ENCODE data around the gene PRM1.

Gene PRM1

DNA sequence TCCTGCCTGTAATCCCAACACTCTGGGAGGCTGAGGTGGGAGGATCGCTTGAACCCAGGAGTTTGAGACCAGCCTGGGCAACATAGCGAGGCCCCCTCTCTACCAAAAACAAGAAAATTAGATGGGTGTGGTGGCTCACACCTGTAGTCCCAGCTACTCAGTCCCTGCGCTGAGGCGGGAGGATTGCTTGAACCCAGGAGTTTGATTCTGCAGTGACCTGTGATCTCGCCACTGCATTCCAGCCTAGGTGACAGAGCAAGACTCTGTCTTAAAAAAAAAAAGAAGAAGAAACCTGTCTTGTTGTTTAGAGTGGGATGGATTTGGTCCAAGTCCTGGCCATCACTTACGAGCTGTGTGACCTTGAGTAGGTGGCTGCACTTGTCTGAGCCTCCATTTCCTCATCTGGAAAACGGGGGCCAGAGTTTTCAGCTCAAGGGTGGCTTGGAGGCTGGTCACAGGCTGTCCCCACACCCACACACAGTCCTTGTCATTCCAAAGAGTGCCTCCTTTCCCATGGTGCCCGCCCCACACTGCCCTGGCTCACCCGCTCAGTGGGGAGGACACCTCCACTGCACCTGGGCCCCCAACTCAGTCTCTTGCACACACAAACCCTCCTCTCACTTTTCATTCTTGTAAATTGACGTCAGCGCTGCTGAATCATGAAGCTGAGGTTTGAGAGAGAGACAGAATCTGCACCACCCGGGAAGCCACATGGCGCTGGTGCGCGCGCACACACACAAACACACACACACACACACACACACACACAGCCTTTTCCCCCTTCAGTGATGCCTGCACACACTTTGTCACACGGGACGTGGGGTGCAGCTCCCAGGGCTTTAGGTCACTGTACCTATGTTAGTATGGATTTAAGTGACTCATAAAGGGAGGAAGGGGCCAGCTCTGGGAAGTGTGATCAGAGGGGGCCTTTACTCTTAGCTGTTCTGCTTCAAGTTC is 29.3 kb downstream of the PRM1 start:
- DNase-seq = no peak

- DNase-seq = no peak
Measured at GRCh38 chr16:11250786-11251524, 30.2 kb downstream of the PRM1 start.

GRCh38 chr16:11250091-11250785 is 30.9 kb downstream of the PRM1 start:
- no peak for DNase-seq

DNA sequence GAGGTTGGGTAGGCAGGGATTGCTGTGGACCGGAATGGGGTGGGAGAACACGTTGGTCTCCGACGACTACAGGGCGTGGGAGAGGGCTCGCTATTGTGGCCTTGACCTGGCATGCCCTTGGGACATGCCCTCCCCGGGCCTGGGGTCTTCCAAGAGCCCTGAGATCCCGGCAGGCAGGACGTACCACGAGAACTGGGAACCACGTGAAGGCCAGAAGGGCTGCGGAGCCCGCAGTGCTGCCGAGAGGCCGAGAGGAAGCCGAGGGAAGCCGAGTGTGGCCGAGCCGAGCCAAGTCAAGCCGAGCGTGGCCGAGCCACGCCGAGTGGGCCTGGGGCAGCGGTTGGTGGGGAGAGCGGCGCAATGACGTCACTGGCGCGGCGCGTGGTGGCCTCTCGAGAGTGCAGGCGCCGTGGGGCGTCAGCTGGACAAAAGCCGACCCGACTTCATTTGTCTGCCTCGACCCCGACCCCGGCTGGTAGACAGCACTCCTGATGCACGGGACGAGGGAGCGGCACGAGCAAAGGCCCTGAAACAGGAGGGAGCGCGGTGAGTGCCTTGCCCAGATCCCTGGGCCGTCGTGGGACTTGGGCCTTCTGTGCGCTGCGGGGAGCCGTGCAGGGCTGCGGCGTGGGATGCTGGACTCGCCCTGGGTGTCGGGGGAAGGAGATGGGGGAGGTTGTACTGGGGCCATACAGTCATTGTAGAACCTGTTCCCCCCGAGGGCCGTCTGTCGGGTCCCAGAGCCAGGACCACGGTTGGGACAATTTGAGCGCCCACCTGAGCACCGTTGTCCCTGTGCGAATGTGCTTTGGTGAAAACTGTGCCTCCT is 31.7 kb downstream of the PRM1 start:
- no peak for DNase-seq

DNA sequence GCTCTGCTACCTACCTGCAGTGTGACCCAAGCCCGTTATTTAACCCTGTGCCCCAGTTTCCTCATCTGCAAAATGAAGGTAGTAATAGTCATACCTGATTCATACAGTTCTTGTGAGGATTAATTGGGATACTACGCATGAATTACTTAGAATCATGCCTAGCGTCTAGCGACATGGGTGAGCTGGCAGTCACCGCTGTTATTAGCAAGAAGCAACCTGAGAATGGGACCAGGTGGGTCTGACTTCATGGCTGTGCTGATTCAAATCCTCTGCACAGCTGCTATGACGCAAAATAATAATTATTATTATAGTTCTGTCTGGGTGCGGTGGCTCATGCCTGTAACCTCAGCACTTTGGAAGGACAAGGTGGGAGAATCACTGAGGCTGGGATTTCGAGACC is 33.0 kb downstream of the PRM1 start:
- no peak for DNase-seq

DNA sequence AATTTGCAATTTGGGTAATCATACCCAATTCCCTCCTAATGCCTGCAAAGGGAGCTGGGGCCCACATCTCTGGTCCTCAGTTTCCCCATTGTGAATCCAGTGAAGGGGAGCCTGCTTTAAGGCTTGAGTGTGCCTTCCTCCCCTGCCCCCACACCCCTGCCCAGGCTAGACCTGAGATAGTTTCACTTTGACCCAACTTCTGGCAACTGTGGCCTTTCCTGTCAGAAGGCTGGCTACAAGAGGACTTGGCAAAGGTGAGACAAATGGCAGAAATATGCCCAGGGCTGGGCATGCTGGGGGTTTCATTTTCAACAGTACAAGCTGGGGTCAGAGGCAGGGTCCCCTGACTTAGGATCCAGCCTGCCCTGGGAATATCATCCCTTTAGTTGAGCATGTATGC is 35.1 kb downstream of the PRM1 start:
- no peak for DNase-seq

- DNase-seq = no peak
Measured at GRCh38 chr16:11245222-11245737, 35.9 kb downstream of the PRM1 start.

DNA sequence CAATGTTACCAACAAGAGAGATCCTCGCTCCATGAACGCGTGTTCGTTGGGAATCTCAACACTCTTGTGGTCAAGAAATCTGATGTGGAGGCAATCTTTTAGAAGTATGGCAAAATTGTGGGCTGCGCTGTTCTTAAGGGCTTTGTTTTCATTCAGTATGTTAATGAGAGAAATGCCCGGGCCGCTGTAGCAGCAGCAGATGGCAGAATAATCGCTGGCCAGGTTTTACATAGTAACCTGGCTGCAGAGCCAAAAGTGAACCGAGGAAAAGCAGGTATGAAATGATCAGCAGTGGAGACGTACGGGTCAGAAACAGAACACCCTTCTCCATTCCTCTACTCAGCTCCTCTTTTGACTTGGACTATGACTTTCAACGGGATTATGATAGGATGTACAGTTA is 38.5 kb downstream of the PRM1 start:
- DNase-seq = no peak

DNA sequence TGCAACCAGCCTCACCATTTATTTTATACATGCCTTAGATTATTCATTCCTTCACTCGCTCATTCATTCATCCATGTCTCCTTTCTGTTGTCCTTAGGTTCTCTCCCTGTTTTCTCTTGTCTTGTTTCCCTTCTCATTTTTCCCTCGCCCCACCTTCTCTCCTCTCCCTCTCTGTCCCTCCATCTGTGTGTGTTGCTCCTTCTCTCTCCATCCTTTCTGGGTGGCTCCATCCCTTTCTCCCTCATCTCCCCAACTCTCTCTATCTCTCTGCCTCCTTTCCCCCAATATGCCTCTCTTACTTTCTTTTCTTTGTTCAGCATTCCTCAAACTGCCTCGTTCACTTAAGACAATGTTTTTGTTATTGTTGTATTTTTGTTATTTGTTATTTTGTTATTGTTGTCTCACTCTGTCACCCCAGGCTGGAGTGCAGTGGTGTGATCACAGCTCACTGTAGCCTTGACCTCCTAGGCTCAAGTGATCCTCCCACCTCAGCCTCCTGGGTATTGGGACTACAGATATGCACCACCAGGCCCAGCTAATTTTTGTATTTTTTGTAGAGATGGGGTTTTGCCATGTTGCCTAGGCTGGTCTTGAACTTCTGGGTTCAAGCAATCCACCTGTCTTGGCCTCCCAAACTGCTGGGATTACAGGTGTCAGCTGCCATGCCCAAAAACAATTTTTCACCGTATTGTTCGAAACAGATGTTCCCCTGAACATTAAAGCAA is 39.5 kb downstream of the PRM1 start:
- DNase-seq = no peak

DNA sequence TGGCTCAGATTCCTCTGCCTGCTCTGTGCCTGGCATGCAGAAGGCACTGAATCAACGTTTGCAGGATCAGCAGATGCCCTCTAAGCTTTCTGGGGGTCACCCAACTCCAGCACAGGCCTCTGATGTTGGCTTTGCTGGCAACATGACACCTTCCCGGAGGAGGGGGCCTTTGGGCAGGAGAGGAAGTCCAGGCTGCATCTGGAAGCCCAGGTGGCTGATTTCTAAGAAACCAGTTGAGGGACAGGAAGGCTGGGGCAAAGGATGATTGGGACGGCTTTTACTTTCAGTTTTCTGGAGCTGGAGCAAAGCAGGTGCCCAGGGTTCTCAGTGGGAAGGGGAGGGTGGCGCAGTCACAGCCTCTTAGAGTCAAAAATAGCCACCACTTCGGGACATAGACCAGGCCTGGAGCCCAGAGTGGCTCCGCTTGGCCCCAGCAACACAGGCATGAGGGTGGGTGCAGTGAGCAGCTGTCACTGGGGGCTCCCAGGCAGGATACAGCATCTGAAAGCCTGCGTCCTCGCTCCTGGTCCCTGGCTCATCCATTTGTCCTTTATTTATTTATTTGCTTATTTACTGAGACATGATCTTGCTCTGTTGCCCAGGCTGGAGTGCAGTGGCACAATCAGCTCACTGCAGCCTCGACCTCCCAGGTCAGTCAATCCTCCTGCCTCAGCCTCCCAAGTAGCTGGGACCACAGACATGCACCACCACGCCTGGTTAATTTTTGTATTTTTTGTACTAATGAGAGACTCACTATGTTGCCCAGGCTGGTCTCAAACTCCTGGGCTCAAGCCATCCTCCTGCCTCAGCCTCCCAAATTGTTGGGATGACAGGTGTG is 40.3 kb downstream of the PRM1 start:
- no peak for DNase-seq

DNA sequence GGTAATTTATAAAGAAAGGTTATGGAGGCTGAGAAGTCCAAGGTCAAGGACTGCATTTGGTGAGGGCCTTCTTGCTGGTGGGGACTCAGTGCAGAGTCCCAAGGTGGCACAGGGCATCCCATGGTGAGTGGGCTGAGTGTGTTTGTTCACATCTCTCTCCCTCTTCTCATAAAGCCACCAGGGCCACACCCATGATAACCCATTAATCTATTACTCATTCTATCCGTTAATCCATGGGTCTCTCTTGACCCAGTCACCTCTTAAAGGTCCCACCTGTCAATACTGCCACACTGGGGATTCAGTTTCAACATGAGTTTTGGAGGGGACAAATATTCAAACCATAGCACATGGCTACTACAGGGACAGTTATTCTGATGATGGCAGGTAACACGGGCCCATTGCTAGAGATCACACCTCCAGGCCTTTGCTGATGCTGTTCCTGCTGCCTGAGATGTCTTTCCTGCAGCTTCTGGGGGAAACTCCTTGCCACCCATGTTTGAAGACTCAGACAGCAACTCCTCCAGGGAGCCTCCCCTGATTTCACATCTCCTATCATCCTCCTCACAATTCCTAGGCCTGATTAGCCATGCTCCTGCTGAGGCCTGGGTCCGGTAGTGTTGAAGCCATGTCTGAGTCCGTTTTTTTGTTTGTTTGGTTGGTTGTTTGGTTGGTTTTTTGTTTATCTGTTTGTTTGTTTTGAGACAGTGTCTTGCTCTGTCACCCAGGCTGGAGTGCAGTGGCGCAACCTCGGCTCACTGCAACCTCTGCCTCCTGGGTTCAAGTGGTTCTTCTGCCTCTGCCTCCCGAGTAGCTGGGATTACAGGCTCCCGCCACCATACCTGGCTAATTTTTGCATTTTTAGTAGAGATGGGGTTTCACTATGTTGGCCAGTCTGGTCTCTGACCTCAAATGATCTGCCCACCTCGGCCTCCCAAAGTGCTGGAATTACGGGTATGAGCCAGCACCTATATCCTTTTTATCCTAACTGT is 41.2 kb downstream of the PRM1 start:
- DNase-seq = no peak

DNA sequence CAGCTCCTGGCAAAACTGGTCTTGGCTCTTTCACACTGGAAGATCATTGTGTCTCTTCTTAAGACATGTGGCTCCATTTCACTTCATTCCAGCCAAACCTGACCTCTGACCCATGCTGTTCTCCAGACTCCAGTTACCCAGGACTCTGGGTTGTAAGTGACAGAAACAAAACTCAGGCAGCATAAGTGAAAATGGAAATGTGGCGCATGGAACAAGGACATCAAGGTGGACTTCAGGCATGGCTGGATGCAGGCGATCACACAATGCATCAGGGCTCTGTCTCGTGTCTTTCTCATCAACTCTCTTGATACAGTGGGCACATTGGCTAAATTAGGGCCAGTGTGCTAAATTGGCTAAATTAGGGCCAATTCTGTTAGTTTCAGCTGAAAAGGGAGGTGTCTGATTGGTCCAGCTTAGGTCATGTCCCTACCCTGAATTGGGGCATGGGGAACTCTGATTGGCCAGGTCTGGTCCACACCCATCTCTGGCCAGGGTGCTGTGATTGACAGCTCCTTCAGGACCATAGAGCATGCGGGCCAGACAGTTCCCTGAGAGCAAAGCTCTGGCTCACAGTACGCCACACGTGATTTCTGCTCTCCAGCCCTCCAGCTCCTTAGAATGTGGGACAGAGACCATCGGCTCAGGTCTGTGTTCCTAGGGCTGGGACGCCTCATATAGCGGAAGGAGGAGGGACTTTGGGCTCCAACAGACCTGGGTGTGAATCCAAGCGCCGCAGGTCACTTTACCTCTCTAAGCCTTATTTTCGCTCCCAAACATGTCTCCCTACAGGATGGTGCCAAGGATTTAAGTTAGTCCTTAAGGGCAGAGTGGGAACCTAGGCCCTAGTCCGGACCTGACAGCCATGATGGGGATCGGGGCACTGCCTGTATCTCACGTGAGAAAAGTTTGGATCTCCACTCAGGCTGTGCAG is 42.6 kb downstream of the PRM1 start:
- no peak for DNase-seq

DNA sequence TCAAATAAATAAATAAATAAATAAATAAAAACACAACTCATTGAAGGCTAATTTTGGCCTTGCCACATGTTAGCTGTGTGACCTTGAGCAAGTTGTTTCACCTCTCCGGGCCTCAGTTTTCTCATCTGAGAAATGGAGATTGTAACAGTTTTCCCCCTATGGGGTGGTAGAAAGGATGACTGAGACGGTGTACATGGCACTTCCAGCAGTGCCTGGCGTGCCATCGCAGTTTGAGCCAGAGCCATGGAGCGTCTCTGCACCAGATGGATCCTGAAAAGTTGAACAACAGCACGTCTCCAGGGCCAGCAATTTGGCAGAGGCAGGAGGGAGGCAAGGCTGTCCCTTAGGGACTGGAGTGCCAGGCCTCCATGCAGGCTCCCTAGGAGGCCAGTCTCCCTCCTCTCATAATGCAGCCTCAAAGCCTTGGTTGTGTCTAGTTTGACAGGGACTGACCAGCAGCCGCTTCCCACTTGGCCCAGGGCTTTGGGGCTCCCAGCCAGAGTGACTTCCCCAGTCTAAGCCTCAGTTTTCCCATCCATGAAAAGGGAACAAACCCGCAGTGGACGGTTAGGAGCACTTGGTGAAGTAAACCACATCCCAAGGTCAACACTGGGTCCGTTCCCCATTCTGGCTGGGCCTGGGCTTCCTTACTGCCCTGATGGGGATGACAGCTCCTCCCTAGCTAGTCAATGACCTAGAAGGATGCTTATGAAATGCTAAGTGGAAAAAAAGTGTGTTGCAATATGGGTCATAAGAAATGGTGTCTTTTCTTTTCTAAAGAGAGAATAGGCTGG is 44.5 kb downstream of the PRM1 start:
- no peak for DNase-seq

DNA sequence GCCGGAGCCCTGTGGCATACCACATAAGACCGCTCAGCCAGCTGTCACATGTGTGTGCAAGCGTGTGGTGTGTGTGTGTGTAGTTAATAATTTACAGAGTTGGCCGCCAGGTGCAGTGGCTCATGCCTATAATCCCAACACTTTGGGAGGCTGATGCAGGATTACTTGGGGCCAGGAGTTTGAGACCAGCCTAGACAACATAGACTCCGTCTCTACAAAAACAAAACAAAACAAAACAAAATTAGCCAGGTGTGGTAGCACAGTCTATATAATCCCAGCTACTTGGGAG is 45.5 kb downstream of the PRM1 start:
- no peak for DNase-seq

- DNase-seq = no peak
Measured at GRCh38 chr16:11234884-11235702, 46.0 kb downstream of the PRM1 start.

GRCh38 chr16:11233727-11234376 is 47.3 kb downstream of the PRM1 start:
- no peak for DNase-seq
